ENCODE measurements around the gene PRKAA2.

PRKAA2 gene

GRCh38 chr1:56654126-56654923 lies 9.2 kb downstream of the PRKAA2 start:
- DNase-seq = no peak

- no peak for DNase-seq
Measured at GRCh38 chr1:56655991-56656613, 11.0 kb downstream of the PRKAA2 start.

- DNase-seq = no peak
Measured at GRCh38 chr1:56658254-56658653, 13.1 kb downstream of the PRKAA2 start.

- no peak for DNase-seq
Measured at GRCh38 chr1:56660293-56660692, 15.2 kb downstream of the PRKAA2 start.

- DNase-seq = no peak
Measured at GRCh38 chr1:56663846-56664245, 18.7 kb downstream of the PRKAA2 start.

- DNase-seq = no peak
Measured at GRCh38 chr1:56665384-56665783, 20.3 kb downstream of the PRKAA2 start.

- DNase-seq = no peak
Measured at GRCh38 chr1:56666112-56666608, 21.0 kb downstream of the PRKAA2 start.

- no peak for DNase-seq
Measured at GRCh38 chr1:56670350-56670749, 25.2 kb downstream of the PRKAA2 start.

- DNase-seq = no peak
Measured at GRCh38 chr1:56671085-56671484, 26.0 kb downstream of the PRKAA2 start.

- no peak for DNase-seq
Measured at GRCh38 chr1:56671542-56671941, 26.4 kb downstream of the PRKAA2 start.

GRCh38 chr1:56672579-56672978 lies 27.5 kb downstream of the PRKAA2 start:
- DNase-seq = no peak

GRCh38 chr1:56675763-56676162 lies 30.6 kb downstream of the PRKAA2 start:
- no peak for DNase-seq

GRCh38 chr1:56676571-56677035 lies 31.5 kb downstream of the PRKAA2 start:
- DNase-seq = no peak

GRCh38 chr1:56683569-56683968 lies 38.5 kb downstream of the PRKAA2 start:
- no peak for DNase-seq

- DNase-seq = no peak
Measured at GRCh38 chr1:56686169-56686568, 41.1 kb downstream of the PRKAA2 start.

GRCh38 chr1:56688522-56689026 lies 43.5 kb downstream of the PRKAA2 start:
- no peak for DNase-seq

- no peak for DNase-seq
Measured at GRCh38 chr1:56696663-56697062, 51.5 kb downstream of the PRKAA2 start.

- DNase-seq = no peak
Measured at GRCh38 chr1:56703747-56704146, 58.6 kb downstream of the PRKAA2 start.

- no peak for DNase-seq
Measured at GRCh38 chr1:56707379-56707778, 62.3 kb downstream of the PRKAA2 start.

GRCh38 chr1:56709269-56709880 lies 64.3 kb downstream of the PRKAA2 start:
- peak in 3 of 58 donors; percentile 1 to 14 (median 4) for DNase-seq

GRCh38 chr1:56709995-56710394 lies 64.9 kb downstream of the PRKAA2 start:
- DNase-seq = no peak

GRCh38 chr1:56710646-56711045 lies 65.5 kb downstream of the PRKAA2 start:
- DNase-seq = no peak
